DMS 273 (cell line): ENCODE measurements around the gene CDA.

Experiments used
- DNase-seq: peaks from one replicate; lab custom pipeline; 2025; ENCODE audit not compliant: unreplicated experiment; lab: John Stamatoyannopoulos, UW

Gene CDA

DNA sequence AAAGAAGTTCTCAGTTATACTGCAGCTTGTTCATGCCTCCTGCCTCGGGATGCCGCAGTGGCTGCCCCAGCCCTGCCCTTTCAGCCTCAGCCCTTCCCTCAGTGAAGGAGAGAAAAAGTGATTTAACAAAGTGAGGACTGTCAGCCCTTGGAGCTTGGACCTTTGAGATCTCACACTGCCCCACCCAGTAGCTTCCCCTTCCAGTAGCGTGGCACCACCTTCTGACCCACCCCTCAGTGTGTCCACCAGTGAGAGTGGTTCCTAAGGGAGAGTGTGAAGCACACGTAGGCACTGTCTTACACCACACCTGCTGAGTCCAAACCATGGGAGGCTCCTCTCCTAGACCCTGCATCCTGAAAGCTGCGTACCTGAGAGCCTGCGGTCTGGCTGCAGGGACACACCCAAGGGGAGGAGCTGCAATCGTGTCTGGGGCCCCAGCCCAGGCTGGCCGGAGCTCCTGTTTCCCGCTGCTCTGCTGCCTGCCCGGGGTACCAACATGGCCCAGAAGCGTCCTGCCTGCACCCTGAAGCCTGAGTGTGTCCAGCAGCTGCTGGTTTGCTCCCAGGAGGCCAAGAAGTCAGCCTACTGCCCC is at the start of gene CDA:
Gene CDA, plus strand, starts transcription at position 464 of the 592 bp plus-strand sequence. Its CDS starts 33 bp downstream, at position 497.
- DNase-seq: no peak

DNA sequence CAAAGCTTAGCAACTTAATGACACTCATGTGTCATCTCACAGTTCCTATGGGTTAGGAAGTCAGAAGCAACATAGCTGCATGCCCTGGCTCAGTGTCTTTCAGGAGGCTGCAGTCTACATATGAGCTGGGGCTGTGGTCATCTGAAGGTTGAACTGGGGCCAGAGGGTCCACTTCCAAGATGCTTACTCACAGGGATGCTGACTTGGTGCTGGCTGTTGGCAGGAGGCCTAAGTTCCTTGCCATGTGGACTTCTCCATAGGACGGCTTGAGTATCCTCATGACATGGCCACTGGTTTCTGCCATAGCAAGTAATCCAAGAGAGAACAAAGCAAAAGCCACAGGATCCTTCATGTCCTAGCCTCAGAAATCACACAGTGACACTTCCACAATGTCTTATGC is 48.6 kb upstream of the CDA start:
- DNase-seq: no peak

DNA sequence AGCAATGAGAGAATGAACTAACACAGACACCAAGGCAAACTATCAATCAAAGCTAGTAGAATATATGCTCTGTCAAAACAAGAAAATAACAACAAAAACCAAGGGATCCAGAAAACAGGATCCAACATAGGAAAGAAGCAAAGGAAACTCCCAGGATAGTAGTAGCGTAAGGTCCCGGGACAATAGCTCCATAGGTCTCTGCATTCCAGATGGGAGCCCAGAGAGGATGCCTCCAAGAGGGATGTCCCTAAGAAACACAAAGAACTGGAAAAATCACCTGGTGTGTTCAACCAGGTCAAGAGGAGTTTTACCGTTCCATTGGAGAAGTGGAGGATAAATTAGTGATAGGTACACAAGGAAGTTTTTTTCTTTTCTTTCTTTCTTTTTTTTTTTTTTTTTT is 42.3 kb upstream of the CDA start:
- DNase-seq: no peak

DNA sequence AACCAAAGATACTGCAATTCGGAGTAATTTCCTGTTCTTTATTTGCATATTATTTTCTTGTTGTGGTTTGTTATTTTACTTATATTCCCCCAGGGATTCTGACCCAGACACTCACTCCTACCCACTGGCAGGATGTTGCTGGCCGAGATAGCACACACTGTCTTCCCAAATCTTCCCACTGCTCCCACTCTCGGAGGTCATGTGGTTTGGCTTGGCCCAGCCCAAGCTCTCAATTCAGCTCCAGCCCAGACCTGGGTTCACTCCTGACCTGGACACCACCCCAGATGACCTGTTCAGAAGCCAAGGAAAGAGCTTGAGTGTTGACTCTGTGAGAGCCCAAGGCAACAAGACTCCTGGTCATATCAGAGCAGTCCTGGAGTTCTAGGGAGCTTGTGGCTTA is 37.7 kb upstream of the CDA start:
- no peak for DNase-seq

DNA sequence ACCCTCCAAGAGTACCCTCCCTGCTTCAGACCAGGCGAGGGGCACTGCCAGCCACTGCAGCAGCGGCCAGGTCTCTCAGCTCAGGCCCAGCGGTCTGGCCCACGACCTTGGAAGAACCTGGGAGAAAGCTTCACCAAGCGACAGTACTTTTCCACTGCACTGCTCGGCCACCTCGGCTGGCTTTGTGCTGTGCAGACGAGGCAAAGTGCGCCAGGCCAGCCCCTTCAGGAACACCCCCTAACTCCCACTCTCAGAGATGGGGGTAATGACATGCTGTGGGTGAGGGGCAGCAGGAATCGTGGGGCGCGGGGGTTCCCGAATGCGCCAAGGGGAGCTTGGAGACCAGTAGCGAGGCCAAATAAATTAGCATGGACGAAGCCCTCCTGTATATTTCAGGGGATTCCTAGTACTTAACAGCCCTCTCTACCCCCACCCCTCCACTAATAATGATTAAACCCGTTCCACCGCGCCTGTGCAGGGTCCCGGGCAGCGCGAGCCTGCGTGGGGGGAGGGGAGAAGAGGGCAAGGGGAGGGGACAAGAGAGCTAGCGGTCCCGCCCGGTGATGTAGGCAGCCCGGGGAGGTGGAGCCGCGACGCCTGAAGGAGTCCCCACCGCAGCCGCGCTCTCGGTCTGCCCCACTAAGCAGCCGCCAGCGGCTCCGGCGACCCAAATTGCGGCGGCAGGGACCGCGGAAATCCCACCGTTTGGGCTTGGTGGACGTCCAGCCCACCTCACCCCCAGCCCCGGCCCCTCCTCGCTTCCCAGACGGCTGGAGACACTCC is 36.8 kb upstream of the CDA start, which contains the start of gene FAM43B:
Gene FAM43B, plus strand, starts transcription at position 629 of the 783 bp plus-strand sequence. CDS start 401 bp downstream, outside the sequence.
- peak; percentile 80 for DNase-seq

DNA sequence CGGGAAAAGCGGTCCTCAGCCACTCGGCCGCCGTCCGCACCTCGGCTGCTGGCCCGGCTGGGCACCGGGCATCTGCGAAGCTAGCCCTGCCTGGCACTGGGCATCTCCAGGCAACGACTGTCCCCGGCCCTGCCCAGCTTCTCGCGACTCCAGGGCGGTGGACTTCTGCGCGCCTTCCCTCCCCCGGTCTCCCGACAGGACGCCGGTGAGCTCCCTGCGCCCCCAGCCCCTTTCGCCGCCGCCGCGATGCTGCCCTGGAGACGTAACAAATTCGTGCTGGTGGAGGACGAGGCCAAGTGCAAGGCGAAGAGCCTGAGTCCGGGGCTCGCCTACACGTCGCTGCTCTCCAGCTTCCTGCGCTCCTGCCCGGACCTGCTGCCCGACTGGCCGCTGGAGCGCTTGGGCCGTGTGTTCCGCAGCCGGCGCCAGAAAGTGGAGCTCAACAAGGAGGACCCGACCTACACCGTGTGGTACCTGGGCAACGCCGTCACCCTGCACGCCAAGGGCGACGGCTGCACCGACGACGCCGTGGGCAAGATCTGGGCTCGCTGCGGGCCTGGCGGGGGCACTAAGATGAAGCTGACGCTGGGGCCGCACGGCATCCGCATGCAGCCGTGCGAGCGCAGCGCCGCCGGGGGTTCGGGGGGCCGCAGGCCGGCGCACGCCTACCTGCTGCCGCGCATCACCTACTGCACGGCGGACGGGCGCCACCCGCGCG is 36.0 kb upstream of the CDA start:
- peak; percentile 62 for DNase-seq

DNA sequence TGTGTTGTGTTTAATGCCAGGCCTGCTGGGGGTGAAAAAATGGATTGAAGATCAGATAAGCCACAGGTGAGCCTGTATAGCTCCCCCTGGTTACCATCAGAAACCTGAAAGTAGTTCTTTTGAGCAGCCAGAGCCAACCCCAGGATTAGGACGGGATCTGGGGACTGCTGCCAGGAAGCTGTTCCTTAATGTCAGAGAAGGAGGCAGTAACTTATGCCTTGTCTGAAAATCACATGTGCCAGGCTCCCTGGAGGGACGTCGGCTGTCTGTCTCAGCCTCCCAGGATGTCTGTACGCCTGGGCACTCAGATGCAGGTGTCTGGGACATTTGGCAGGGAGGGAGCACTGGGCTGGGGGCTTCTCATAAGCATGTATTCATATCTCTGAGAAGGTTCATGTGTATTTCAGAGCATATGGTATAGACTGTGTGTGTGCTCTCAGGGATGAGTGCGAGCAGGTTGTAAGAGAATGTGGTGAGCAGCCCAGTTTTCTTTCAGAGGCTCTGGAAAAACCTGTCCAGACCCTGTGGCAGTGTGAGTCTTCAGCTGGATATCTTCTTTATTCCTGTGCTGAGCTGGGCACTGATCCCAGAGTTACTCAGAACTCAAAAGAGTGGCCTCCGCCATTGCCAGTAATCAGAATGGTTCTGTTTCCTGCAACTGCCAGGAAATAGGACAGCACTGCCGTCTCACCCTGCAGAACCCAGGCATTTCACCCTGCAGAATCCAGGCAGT is 33.7 kb upstream of the CDA start:
- DNase-seq: no peak

DNA sequence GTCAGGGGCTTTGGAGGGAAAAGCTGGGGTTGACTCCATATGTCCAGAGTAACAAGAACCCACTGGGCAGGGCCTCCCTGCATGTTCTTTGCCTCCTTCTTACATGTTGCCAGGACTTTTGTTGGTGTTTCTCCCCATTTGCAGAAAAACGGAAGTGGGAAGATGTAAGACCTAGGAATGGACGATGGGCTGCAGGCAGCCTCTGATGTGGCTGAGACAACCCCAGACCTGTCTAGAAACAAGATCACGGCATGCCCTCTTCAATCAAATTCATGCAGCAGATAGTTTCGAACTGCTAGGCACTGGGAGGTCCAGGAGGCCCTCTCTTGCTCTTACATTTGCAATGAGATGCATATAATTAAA is 33.2 kb upstream of the CDA start:
- no peak for DNase-seq

DNA sequence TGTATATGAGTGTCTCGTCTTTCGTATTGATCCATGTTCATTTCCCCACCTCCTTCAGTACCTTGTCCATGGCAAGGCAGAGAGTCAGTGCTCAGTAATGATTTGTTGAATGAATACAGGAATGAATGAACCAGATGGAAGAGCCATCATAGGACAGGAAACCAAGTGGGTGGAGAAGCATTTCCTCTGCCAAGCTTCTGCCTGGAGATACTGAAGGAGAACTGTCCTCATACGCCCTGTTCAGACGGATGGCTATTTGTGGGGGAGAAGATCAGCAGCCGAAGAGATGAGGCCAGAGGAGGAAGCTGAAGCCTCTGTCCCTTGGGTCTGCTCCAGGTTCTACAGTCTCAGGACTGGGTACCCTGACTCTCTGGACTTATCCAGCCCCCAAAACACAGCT is 30.7 kb upstream of the CDA start:
- DNase-seq: no peak

DNA sequence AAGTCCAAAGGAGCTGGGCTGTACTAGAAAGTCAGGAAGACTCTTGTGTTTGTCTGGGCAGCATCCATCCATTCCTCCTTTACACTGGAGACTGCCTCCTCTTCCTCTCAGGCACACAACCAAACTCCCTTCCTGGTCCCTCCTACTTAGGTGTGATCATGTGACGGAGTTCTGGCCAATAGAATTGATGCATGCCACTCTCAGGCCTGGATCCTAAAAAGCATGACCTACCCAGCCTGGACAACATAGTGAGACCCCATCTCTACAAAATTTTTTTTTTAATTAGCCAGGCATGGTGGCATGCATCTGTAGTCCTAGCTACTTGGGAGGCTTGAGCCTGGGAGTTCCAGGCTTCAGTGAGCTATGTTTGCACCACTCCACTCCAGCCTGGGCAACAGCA is 27.9 kb upstream of the CDA start:
- no peak for DNase-seq

DNA sequence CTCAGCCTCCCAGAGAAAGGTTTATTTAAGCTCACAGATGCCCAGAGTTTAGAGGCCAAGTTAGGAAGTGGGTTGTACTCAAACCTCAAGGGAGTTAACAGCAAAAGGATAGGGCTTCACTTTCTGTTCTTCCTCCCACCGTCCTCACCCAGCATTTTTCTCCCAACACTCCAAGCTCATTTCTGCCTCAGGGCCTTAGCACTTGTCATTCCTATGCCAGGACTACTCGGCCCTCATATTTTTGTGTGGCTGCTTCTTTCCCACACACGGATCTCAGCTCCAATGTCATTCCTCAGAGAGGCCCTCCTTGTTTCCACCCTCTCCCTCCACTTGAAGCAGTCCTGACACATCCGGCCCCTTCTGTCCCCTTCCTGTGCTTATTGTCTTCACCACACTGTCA is 23.7 kb upstream of the CDA start:
- no peak for DNase-seq

DNA sequence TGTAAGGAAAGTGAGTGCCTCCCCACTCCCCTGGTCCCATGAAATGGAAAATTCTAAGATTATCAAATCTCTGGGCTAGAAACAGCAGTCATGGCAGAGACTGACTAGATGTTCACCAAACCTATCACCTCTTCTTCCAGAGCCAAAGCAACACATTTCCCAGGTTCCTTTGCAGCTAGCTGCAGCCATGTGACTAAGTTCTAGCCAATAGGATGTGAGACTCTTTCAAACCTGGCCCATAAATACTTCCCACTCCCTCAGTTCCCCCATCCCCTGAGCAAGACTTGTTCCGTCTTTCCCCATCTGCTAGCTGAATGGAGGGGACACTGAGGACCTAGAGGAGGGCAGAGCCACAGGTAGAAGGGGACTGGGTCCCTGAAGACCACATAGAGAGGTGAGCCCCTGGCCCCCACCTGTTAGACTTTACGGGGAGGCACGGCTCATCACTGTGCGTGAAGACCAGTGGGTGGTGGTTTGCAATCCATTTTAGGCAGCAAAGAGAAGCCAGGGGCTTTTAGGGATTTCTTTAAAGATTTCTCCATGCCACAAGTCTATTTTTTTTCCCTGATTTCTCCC is 19.3 kb upstream of the CDA start:
- DNase-seq: no peak

DNA sequence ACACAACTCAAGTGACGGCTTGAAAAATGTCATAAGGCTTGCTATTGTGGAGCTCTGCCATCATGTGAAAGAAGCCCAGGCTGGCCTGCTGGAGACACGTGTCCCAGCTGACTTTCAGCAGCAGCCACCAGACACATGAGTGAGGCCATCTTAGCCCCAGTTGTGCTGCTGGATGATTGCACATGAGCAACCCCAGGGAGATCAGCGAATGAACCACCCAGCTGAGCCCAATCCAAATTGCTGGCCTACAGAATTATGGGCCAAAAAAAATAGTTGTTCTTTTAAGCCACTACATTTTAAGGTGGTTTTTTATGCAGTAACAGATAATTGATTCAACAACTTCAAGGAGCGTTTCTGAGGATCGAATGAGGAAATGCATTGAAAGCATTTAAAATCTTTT is 17.5 kb upstream of the CDA start:
- DNase-seq: no peak

DNA sequence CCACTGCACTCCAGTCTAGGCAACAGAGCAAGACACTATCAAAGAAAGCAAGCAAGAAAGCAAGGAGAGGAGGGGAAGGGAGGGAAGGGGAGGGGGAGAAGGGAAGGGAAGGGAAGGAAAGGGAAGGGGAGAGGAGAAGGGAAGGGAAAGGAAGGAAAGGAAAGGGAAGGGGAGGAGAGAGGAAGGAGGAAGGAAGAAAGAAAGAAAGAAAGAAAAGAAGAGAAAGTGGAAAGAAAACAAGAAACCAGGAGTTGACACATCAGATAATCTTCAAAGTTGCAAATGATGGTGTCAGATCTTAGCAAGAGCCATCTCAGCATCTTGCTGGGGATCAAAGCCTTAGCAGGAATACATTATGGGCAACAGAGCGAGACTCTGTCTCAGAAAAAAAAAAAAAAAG is 14.9 kb upstream of the CDA start:
- no peak for DNase-seq

DNA sequence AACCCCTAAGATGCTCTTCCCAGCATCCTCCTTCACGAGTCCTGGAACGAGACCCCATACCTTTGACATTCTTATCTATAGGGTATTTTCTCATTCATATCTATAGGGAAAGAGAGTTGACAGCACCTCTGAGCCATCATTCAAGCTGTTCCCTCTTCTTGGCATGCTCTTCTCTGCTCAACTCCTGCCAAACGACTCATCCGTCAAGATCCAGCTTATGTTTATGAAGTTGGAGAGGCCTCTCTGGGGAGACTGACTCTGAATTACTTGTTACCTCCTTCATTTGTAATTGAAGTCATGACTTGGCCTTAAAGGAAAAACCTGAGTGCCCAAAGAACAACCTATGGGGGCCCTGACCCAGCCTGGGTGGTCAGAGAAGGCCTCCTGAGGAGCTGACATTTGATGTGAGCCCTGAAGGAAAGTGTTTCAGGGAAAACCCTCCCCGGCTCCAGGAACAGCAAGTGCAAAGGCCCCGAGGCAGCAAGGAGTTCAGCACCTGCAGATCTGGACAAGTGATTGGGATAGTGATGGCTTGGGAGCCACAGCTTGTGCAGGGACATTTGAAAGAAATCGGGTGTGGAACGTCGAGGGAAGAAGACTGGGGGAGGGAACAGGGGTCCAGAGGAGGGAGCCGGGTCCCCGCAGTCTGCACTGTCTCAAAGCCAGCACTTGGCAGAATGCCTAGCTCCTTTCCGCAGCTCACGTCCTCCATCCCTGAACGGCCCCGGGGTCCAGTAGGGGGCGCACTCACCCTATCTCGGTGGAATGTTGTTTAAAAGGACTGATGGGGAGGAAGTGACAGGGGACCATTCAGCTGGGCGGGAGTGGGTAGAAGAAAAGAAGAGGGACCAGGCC is 14.0 kb upstream of the CDA start:
- peak; percentile 92 for DNase-seq

DNA sequence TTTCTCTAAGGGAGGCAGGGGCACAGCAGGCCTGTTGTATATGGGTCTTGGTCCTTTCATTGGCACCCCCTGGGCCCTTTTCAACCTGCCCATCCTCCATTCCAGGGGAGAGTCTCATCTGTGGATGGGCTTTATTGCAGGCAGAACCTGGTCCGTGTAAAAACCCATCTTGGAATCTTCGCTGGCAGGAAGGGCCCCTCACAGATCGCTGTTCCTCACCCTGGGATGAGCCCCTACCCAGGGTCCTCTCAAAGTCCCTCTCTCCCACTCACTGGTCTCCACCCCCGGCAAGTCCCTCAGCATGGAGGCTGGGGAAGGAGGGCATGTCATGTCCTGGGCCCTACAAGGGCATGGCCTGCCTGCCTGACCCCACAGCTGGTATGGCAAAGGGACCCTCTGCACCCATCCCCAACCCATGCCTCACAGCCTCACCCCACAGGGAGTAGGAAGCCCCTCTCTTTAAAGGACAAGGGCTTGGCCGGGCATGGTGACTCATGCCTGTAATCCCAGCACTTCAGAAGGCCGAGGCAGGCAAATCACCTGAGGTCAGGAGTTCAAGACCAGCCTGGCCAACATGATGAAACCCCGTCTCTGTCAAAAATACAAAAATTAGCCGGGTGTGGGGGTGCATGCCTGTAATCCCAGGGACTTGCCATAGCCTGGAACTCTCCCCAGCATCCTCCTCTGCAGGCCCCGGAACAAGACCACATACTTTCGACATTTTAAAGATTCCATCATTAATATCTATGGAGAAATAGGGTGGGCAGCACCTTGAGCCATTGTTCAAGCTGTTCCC is 13.2 kb upstream of the CDA start:
- no peak for DNase-seq

DNA sequence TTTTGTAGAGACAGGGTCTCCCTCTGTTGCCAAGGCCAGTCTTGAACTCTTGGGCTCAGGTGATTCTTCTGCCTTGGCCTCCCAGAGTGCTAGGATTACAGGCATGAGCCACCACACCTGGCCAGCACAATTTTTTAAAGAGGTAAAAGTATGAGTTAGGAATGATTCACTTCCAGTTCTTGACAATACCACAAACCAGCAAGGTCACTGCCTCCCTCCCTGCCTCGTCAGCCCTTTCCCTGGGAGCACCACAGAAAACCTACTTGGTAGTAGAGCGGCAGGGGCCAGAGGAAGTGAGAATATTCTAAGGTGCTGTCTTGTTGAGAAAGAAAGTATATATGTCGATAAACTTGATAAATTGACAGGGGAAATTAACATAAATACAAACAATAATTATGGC is 10.8 kb upstream of the CDA start:
- no peak for DNase-seq

DNA sequence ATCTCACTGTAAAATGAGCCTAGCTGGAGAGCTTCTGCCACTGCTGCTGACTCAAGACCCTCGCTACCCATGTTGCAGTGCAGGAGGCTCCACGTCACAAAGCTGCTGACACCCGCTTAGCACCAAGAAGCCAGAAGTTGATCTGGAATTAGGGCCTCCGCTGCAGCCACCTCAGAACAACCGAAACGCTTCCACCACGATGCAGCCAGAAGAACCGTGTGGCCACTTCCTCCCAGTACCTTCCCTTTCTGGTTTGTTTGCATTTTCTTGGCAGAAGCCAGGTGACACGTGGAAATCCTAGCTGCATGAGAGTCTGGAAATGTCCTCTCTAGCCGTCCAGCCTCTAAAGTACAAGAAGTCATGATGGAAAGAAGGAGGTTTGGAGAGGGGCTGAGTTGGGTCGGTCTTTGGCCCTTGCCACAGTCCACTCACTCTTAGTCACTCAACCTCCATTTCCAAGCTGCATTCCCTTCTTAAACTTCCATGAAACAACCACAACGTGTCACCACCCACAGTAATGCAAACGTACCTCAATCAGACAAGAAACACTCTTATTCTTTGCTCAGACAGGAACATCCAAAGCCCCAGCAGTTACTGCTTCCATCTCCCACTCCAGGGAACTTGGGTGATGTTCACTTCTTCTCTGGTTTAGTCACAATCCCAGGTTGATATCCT is 10.0 kb upstream of the CDA start:
- no peak for DNase-seq

DNA sequence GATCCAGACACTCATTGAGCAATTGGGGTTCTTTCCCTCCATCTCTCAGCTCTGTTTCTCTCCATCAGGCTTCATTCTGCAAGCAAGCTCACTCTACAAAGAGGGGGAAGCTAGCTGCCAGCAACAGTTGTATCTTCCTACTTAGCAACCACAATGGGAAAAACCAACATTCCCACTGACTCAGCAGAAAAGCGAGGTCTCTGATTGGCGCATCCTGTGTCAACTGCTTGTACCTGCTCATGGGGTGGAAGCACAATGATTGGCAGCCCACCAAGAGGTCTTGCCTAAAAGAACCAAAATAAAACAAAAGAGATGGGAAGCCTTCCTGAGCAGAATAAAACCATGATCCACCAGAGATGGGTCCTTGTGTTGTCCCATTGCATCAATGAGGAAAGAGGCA is 4.0 kb upstream of the CDA start:
- no peak for DNase-seq
